GM12864 (cell line): ENCODE data around the gene RAB31.

ENCODE experiments used
- DNase-seq: peaks from one replicate; pipeline ENCODE4 v3.0.0-alpha.2; 2011; ENCODE audit warnings: low read depth
- H3K4me3 ChIP-seq: 2 replicates; pipeline ENCODE4 v1.5.1; 2011; ENCODE audit warnings: mild to moderate bottlenecking, low read depth, low read length, control low read depth
- TF ChIP-seq, protein P1 (sequence below): IDR thresholded peaks from 2 replicates; pipeline ENCODE4 v1.5.1; 2011; ENCODE audit warnings: low read depth, mild to moderate bottlenecking, moderate library complexity, low read length, control low read depth, inconsistent platforms; ENCODE audit errors: missing control alignments

Gene RAB31

DNA sequence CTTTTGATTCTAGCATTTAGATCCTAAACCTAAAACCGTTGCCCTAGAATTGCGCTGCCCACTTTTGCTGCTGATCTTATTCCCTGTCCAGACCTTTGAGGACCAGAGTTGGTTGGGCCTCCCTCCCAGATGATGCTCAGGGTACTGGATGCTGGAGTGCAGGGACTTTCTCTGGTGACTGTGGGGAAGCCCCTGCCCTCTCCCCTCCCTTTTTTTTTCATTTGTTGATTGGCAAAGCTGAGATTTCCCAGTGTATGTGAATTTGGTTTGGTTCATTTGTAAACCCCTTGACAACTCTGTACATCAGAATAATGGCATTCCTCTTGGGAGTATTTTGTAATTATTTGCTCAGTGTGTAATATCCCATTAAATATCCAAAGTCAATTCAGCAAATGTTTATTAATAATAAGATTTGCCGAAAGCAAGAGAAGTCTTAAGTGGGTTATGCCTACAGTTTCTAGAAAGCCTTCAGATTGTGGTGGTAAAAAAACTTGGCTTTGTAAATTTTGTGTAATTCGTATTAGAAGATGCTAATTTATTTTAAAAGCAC is 28.3 kb downstream of the RAB31 start:
- TF ChIP-seq, protein P1, sequence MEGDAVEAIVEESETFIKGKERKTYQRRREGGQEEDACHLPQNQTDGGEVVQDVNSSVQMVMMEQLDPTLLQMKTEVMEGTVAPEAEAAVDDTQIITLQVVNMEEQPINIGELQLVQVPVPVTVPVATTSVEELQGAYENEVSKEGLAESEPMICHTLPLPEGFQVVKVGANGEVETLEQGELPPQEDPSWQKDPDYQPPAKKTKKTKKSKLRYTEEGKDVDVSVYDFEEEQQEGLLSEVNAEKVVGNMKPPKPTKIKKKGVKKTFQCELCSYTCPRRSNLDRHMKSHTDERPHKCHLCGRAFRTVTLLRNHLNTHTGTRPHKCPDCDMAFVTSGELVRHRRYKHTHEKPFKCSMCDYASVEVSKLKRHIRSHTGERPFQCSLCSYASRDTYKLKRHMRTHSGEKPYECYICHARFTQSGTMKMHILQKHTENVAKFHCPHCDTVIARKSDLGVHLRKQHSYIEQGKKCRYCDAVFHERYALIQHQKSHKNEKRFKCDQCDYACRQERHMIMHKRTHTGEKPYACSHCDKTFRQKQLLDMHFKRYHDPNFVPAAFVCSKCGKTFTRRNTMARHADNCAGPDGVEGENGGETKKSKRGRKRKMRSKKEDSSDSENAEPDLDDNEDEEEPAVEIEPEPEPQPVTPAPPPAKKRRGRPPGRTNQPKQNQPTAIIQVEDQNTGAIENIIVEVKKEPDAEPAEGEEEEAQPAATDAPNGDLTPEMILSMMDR: no peak

DNA sequence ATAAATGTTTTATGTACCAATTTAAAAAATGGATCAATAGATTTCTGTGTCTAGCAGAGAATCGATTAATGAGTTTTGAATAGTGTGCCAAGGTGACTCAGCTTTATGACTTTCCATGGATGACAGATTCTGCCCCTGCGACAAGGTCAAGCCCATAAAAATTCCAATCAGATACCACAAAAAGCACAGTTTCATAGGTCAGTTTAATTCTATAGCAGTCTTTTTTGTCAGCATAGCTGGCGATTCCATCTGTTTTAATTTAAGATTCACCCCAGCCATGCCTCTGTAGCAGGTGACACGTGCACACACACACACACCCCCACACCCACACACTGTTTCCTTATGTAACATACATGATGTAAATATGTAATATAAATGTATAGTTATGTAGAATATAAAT is 28.9 kb downstream of the RAB31 start:
- TF ChIP-seq, protein P1: no peak
- no peak for DNase-seq
- no peak overlapping the region for H3K4me3 ChIP-seq

More for the DNA sequence above, 28.3 kb downstream of the RAB31 start:
- no peak overlapping the region for H3K4me3 ChIP-seq
- DNase-seq: no peak

DNA sequence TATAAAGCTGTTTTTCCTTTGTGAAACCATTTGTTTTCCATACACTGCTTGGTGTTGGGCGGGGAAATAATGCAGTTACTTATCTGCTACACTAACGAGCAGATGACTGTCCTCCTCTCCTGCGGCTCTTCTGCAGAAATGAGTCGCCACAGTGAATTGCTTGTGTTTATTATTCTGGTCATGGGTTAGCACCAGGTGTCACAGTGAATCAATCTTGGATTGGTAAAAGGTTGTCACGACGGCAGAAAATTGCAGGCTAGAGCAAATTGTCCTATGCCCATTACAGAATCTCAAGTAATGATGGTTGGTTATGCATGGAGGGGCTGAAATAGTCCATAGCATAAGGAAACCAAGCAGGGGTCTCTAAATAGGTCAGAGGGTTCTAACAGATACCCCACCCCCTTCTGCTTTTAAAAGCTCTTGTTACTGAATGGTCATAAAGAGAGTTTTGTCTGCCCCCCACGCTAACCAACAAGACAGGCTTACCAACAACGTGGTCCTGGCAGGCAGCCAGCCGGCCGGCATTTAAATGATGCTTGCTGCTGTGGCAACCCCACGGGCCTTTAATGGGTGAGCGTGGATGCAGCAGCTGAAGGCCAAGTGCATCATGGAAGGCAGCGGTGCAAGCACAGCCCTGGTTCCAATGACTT is 29.5 kb downstream of the RAB31 start:
- no peak overlapping the region for H3K4me3 ChIP-seq
- no peak for DNase-seq
- TF ChIP-seq, protein P1: no peak

DNA sequence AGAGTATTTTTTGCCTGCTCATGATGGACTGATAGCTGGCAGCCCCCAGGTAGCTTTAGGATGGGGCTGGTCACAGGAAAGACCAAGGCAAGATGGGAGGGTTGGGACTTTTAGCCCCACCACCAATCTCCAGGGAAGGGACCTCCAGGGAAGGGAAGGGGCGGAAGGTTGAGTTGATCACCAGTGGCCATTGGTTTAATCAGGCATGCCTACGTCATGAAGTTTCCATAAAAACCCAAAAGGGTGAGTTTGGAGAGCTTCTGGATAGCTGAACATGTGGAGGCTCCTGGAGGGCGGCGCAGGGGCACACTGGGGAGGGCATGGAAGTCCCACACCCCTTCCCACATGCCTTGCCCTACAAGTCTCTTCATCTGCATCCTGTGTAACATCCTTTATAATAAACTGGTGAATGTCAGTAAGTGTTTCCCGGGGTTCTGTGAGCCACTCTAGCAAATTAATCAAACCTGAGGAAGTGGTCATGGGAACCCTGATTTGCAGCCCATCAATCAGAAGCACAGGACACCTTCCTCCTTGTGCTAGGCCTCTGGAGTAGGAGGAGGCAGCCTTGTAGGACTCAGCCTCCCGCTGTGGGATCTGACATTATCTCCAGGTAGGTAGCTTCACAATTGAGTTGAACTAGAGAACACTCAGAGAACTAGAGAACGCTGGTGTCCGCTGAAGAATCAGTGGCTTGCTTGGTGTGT is 30.3 kb downstream of the RAB31 start:
- TF ChIP-seq, protein P1: no peak

DNA sequence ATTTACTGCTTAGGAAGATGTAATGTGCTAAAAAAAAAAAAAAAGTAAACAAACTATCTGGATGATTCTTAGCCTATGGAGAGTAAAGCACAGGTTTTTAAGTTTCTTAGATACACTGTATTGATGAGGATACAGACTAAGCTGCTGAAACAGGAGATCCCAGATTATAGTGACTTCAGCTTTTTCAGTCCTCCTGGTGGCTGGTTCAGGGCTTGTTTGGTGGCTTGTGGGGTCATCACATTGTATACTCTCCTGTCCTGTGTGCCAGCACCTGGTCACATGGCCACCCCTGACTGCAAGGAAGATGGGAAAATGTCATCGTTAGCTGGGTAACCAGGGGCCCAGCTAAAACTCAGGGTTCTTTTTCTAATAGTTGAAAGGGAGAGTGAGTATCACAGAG is 31.4 kb downstream of the RAB31 start:
- no peak for DNase-seq
- H3K4me3 ChIP-seq: no peak overlapping the region
- TF ChIP-seq, protein P1: no peak

More for the DNA sequence above, 30.3 kb downstream of the RAB31 start:
- H3K4me3 ChIP-seq: no peak overlapping the region
- DNase-seq: no peak

DNA sequence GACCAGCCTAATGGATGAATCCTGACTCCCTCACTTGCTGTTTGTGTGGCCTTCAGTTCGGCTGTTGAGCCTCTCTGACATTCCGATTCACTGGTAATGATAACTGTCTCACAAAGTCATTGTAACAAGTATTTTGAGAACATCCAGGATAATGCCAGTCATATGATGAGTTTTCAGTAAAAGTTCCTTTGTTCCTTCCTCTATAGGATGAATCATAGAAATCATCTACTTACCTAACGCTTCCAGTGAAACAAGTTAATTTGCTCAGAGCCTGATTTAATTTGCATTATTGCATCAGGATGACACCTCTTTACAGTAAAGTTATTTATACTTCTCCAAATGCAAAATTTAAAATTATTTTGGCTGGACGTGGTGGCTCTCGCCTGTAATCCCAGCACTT is 32.0 kb downstream of the RAB31 start:
- H3K4me3 ChIP-seq: no peak overlapping the region
- DNase-seq: no peak
- TF ChIP-seq, protein P1: no peak
